Activated CD8-positive, alpha-beta memory T cell treated with anti-CD3 and anti-CD28 coated beads for 48 hours (primary cell): ENCODE results near the gene C19orf67.

ENCODE experiments used
- DNase-seq, 3 experiments: peaks; one replicate each; pipeline ENCODE4 v3.0.0-alpha.2; 2020; ENCODE audit warnings: low read depth in 2 of 3, low spot score in 2 of 3

C19orf67 gene

DNA sequence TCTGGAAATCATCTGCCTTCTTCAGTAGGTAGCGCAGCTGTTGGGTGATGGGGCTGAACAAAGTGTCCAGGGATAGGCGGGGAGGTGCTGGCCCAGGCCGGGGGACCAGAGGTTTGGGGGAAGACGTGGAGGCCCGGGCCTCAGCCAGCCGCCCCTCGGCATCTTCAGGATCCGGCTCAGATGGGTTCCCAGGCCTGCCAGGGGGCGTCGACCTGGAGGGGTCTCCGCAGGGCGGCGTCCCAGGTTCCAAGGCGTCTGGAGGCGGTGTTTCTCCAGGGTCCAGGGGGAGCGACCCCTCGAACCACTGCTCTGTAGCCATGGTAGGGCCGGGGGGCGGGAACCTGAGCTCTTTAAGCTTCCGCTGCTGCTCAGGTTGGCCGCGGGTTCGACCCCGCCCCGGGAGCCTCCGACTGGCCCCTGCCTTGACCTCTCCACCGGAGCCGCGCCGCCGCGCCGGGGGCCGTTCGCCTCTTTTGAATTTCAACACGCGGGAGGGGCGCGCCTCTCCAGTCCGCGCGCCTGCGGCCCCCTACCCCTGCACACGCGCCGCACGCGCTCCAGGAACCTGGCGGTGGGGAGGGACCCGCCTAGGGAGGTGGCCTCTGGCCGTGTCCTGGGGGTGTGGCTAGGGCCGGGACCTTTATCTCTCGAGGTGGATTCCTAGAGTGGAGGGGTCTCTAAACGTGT lies at the start of gene C19orf67:
Gene C19orf67, minus strand, starts transcription at position 475 of the 687 bp plus-strand sequence. Its CDS starts 156 bp downstream, at position 319.
- DNase-seq: no peak

- no peak for DNase-seq
These were observed 49.8 kb upstream of the C19orf67 start for GRCh38 chr19:14135355-14135754.

DNA sequence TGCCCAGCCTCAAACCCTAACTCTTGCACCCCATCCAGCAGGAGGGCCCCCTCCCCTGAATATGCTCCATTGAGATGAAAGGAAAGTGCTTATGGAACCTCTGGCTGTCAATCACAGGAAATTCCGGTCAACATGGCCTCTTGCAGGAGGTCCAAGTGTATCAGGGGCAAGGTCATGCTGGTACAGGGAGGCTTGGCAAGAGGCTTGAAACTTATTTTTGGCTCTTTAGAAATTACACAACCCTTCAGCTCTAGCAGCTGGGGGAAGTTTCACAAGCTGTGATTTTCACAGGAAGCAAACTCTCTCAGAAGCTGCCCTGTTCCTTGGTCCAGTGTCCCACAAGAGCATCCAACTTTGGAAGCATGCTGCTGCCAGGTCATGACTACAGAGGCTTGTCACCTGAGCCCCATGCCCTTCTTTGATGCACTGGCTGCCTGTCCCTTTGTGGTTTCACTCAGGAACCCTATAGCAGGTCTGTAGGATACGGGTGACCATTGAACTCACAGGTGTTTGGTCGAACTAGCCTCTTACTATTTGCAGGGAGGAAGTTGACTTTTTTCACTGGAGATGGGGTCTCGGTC lies 42.4 kb upstream of the C19orf67 start:
- DNase-seq: no peak

- no peak for DNase-seq
These were observed 41.6 kb upstream of the C19orf67 start for GRCh38 chr19:14127176-14127575.

GRCh38 chr19:14122924-14123323 lies 37.3 kb upstream of the C19orf67 start:
- DNase-seq: no peak

DNA sequence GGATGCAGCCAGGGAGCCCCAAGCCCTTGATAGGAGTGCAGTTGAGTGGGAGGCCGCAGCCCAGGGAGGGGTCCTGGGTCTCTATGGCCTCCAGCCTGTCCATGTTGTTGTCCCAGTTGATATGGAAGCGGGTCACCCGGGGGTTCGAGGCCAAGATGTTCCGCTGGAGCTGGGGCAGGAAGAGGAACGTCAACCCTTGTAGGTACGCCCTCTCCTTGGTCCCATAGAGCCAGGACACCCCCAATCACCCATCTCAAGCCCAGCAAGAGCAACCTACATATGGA lies 34.9 kb upstream of the C19orf67 start:
- DNase-seq: no peak

DNA sequence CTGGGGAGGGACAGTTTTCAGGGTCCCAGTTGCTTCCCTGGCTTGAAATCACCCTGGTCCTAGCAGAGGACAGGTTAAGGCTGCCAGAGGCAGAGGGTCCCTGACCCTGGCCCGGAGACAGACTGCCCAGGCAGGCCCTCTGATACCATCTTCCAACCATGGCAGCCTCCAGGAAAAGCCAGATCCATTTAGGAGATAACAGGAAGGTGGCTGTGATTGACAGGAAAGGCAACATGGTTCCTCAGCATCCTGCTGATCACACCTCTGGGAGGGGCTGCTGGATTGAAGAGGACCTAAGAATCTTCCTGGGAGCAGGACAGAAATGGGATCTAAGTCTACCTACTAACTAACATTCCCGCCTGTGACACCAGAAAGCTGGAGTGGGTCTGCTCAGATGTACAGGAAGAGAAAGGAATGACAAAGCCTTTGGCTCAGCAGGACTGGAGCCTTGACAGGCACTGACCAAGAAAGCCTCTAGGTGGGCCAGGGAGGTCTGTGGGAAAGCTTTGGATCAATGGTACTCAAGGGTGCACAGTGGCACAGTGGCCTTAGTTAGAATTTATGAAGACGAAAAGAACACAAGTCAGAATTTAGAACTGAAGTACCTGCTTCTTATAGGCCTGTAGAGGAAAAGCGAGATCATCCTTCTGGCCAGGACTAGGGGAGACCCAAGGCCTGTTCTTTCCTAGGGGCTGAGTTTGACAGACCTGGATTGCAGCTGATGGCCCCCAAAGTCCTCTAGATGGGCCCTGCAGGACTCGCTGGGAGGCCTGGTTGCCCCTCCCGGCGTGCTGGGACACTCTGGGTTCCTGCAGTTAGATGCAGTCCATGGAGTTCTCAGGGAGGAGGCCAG lies 34.3 kb upstream of the C19orf67 start:
- DNase-seq: no peak

GRCh38 chr19:14119146-14119545 lies 33.6 kb upstream of the C19orf67 start:
- DNase-seq: no peak

DNA sequence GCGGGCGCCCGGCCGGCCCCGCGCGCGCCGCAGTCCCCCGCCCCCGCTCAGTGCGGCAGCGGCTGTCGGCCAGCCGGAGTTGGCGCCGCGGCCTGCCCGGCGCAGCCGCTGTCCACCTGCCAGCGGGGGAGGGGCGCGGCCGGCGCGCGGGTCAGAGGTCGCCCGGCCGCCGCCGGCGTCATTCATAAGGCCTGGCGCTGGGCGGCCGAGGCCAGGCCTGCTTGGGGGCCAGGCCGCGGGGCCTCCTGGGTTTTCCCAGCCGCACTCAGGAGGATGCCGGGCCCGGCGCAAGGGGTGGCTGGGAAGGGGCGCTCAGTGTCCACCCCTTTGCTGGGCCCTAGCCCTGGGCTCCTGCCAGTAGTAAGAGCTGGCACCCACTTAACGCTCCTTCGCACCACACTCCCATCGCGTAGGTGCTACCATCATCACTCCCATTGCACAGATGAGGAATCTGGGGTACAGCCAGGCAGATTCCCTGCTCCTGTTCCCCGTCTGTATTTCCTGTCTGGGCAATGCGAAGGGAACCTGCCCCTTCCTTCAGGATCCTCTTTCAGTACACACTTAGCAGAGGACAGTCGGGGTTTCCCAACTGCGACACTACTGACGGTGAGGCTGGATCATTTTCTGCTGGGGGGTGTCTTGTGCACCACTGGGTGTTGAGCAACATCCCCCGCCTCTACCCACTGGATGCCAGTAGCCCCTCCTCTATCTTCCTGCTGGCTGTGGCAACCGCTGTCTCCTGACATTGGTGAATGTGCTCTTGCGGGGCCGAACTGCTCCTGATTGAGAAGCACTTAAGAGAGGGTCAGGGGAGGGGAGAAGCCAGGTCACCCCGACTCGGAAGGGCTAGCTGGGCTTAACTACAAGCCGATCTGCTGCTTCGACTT lies 32.8 kb upstream of the C19orf67 start:
- DNase-seq: no peak

DNA sequence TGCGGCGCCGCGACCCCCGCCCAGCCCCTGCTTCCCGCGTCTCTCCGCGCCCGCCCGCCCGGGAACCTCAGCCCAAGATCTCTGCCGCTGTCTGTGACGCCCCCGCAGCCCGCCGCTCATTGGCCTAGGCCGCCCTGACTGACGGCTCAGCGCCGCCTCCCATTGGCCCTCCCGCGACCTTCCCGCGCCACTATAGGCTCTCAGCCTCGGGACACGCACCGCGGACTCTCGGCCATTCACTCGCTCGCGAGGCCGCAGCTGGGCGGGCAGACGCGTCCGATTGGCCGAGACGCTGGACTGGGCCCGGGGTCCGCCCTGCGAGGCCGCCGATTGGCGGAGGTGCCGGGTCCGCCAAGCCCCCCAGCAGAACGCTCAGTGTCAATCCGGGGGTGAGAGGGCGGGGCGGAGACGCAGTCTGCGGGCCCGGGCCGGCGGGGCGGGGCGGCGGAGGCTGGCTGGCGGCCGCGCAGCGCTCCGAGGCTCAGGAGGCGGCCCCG lies 32.1 kb upstream of the C19orf67 start, which contains the start of gene PRKACA:
Gene PRKACA, minus strand, starts transcription at position 95 of the 497 bp plus-strand sequence. CDS start 215 bp downstream, outside the sequence.
- peak; percentile 90 to 99 (median 93) for DNase-seq

DNA sequence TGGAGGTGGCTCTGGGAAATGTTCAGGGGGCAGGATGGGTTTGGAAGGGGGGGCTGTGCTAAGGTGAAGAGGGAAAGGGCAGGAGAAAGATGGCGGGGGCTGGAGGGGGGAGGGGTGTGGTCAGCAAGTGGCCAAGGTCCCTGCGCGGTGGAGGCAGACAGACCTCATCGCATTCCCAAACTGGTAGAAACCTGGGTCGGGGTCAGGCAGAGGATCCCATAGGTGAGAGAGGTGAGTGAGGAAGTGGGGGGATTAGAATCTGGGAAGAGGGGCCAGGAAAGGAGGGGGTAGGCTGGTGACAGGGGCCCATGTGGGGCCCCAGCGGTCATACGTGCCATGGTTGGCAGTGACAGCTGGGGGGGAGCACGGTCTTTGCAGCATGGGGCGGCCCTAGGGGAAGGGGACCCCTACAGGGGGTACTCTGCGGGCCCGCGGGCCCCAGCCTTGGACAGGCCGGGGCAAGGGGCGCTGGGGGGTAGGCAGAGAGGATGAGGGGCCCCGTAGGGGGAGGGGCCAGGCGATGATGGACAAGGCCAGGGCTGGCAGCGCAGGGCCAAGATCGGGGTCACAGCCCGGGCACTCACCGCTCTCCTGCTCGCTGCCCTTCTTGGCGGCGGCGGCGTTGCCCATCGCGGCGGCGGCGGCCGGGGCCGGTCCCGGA lies 31.5 kb upstream of the C19orf67 start:
- no peak for DNase-seq

DNA sequence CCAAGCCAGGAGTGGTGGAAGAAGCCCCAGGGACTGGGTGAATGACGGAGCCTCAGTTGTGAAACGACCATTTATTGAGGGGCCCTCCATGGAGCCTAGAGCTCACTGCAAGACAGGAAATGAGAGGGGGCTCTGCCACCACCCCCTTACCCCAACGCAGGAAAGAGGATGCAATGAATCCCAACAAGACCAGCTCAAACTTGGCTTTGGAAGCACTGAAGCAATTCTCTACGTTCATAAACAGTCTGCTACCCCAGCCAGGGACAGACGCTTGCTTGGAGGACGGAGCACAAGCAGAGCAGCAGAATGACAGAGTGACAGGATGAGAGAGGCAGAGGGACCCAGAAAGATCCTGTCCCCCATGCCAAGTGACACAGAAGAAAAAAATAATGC lies 30.9 kb upstream of the C19orf67 start:
- no peak for DNase-seq

DNA sequence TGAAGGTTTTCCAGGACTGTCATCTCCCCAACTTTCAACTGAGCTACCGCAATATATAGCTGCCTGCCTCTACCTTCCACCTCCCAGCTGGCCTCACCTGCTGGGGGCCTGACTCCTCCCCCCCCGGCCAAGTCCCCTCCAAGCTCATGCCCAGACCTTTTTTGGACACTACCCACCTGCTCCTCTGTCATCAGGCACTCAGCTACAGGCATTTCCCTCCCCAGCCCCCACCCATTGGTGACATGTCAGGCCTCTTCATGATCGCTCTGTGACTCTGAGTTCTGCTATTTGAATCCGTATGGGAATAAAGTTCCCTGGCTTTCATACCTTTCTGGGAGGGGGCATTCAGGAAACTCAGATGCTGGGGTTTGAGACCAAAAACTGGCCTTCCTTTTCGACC lies 30.2 kb upstream of the C19orf67 start:
- no peak for DNase-seq

DNA sequence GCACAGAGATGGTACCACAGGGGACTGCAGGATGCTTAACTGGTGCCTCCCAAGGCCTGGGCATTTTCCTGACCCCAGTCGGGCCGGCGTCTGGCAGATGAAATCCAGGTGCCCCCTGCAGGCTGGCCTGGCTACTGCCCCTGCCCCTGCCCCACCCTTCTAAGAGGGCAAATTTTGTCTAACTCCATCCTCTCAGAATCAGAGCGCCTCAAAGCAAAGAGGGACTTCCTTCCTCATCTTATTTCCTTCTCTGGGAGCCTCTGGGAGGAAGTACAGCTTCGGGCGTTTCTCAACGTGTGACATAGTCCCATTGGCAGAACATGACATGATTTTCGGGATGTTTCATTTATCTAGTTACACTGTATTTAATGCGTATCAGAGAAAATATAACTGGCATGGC lies 29.3 kb upstream of the C19orf67 start:
- DNase-seq: peak in 2 of 3 experiments; percentile 18 to 29

- no peak for DNase-seq
These were observed 28.9 kb upstream of the C19orf67 start for GRCh38 chr19:14114439-14114838.

GRCh38 chr19:14113762-14114414 lies 28.3 kb upstream of the C19orf67 start:
- DNase-seq: peak in 2 of 3 experiments; percentile 15 to 33

DNA sequence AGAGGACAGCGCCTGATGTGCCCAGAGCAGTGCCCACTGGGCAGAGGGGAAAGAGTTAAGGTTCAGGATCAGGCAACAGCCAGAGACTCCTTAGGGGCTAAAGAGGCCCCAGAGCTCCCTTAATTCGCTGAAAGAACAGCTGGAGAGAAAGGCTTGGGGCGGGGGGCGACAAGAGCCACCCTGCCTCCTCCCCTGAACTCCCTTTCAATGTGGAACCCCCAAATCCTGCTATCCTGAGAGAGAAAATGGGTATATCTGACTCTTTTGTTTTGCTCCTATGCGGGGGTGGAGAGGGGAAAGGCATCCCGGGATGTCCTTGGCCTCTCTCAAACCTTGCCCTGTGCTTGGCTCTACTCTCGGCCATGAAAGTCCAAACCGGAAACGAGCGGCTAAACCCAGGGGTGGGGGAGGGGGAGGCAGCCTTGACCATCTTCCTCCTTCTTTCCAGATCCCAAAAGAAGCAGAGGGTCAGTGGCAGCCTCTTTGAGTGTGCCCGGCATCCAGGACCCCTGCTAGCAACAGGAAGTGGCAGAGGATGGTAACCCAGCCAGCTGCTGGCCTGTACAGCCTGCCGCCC lies 27.3 kb upstream of the C19orf67 start:
- DNase-seq: no peak

- no peak for DNase-seq
These were observed 26.6 kb upstream of the C19orf67 start for GRCh38 chr19:14112051-14112808.

DNA sequence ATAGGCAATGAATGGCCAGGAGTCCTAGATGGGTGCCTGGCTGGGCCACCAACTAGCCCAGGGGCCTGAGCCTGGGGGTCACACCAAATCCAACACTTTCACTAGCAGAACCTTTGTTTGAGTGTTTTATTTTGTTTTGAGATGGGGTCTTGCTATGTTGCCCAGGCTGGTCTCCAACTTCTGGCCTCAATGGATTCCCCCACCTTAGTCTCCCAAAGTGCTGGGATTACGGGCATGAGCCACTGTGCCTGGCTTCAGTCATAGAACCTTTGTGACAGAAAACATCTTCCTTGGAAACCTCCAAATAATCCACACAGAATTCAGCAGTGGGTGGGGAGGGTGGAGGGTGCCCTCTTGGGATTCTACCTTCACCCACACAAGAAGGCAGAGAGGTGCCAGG lies 25.9 kb upstream of the C19orf67 start:
- DNase-seq: no peak
